H1 (cell line): ENCODE data around the gene TMEM156. TPM values are rescaled to one million over a fixed set of nuclear protein-coding genes. Genes with fewer than 3 reads are reported as not detected.

ENCODE experiments used
- CTCF ChIA-PET: fragments of 300-600 bp; sonication (Branson Sonifier 250); formaldehyde crosslinking; loops from one replicate; lab custom pipeline; 2021; ENCODE audit not compliant: partially characterized antibody; lab: Charles Lee
- POLR2A ChIA-PET: fragments of 300-600 bp; sonication (Branson Sonifier 250); formaldehyde crosslinking; loops from one replicate; lab custom pipeline; 2021; ENCODE audit warnings: inconsistent platforms; ENCODE audit not compliant: partially characterized antibody; lab: Charles Lee
- DNase-seq, 2 experiments: peaks; one replicate each; pipeline versions ENCODE4 v3.0.0 to v3.0.0-alpha.2; 2010 to 2022; ENCODE audit warnings: low spot score in 2 of 2, low read depth in 1 of 2, mixed read lengths in 1 of 2
- FAIRE-seq: peaks from 2 replicates; lab custom pipeline; 2011; peaks lifted over from hg19 to GRCh38; lab: Jason Lieb, UNC
- H2AFZ ChIP-seq: 2 replicates; pipeline ENCODE4 v1.8.1; 2012; ENCODE audit warnings: low read length, inconsistent platforms
- H2AK5ac ChIP-seq: 2 replicates; pipeline ENCODE4 v1.6.1; 2013; ENCODE audit warnings: low read depth, low read length
- H2BK120ac ChIP-seq: replicated peaks from 2 replicates; pipeline ENCODE3; 2013; ENCODE audit warnings: low read depth, low read length, inconsistent platforms
- H2BK12ac ChIP-seq: 2 replicates; pipeline ENCODE4 v1.6.1; 2013; ENCODE audit warnings: low read depth, low read length
- H2BK15ac ChIP-seq: 2 replicates; pipeline ENCODE4 v1.6.1; 2013; ENCODE audit warnings: low read length
- H2BK20ac ChIP-seq: 2 replicates; pipeline ENCODE4 v1.6.1; 2013; ENCODE audit warnings: low read length
- H2BK5ac ChIP-seq: 2 replicates; pipeline ENCODE4 v1.6.1; 2013; ENCODE audit warnings: low read depth, low read length
- H3K14ac ChIP-seq: 2 replicates; pipeline ENCODE4 v1.6.1; 2013; ENCODE audit warnings: inconsistent platforms; ENCODE audit not compliant: insufficient read length
- H3K18ac ChIP-seq: 2 replicates; pipeline ENCODE4 v1.6.1; 2013; ENCODE audit warnings: low read length; ENCODE audit errors: extremely low read depth
- H3K23ac ChIP-seq: 2 replicates; pipeline ENCODE4 v1.6.1; 2013; ENCODE audit warnings: inconsistent platforms; ENCODE audit not compliant: insufficient read length
- H3K23me2 ChIP-seq: 2 replicates; pipeline ENCODE4 v1.6.1; 2013; ENCODE audit warnings: low read depth, low read length
- H3K27ac ChIP-seq: 2 replicates; pipeline ENCODE4 v1.6.1; 2011; ENCODE audit warnings: low read depth, low read length, inconsistent platforms
- H3K27me3 ChIP-seq, 4 experiments: replicated peaks in 1 of 4; 1 replicate in 1 of 4; 2 replicates in 3 of 4; pipeline versions ENCODE4 v1.6.1 to v1.8.1; 2011 to 2013; ENCODE audit warnings: low read length in 3 of 4, mild to moderate bottlenecking in 3 of 4, inconsistent platforms in 2 of 4, mixed read lengths in 2 of 4, moderate library complexity in 1 of 4; ENCODE audit not compliant: control insufficient read depth in 3 of 4, insufficient read depth in 3 of 4; ENCODE audit errors: extremely low read depth in 1 of 4
- H3K36me3 ChIP-seq, 4 experiments: 2 replicates each; pipeline versions ENCODE4 v1.6.1 to v1.8.1; 2011 to 2013; ENCODE audit warnings: mild to moderate bottlenecking in 4 of 4, low read length in 3 of 4, moderate library complexity in 2 of 4, control low read depth in 1 of 4, inconsistent platforms in 1 of 4; ENCODE audit not compliant: insufficient read depth in 4 of 4, control insufficient read depth in 2 of 4
- H3K4ac ChIP-seq: replicated peaks from 2 replicates; pipeline ENCODE3; 2013; ENCODE audit warnings: low read length, low read depth, mixed read lengths, inconsistent platforms; ENCODE audit not compliant: insufficient read length
- H3K4me1 ChIP-seq, 4 experiments: replicated peaks in 1 of 4; 1 replicate in 1 of 4; 2 replicates in 3 of 4; pipeline versions ENCODE4 v1.6.1 to v1.8.1; 2011 to 2013; ENCODE audit warnings: low read length in 3 of 4, inconsistent platforms in 2 of 4, mixed read lengths in 1 of 4; ENCODE audit not compliant: insufficient read depth in 4 of 4, control insufficient read depth in 3 of 4
- H3K4me2 ChIP-seq, 2 experiments: 2 replicates each; pipeline versions ENCODE4 v1.6.1 to v1.8.1; 2011 to 2013; ENCODE audit warnings: low read depth in 2 of 2, low read length in 2 of 2, control low read depth in 1 of 2, inconsistent platforms in 1 of 2, mild to moderate bottlenecking in 1 of 2; ENCODE audit not compliant: insufficient read depth in 1 of 2
- H3K4me3 ChIP-seq, 4 experiments: fragments of 200-600, 300-600 bp in 1 of 4; sonication (generic), shearing (Covaris generic), sonication (Bioruptor Twin) in 1 of 4; 2 replicates each; pipeline versions ENCODE4 v1.5.1 to v1.8.1; 2011 to 2016; ENCODE audit warnings: low read length in 4 of 4, low read depth in 3 of 4, control low read depth in 2 of 4, inconsistent platforms in 2 of 4, mild to moderate bottlenecking in 2 of 4, mixed read lengths in 1 of 4, moderate library complexity in 1 of 4; ENCODE audit not compliant: insufficient read depth in 2 of 4; ENCODE audit errors: extremely low read depth in 1 of 4
- H3K56ac ChIP-seq: replicated peaks from 2 replicates; pipeline ENCODE3; 2013; ENCODE audit warnings: low read depth, mild to moderate bottlenecking, mixed read lengths, low read length, inconsistent platforms; ENCODE audit not compliant: insufficient read length
- H3K79me1 ChIP-seq: 2 replicates; pipeline ENCODE4 v1.6.1; 2013; ENCODE audit warnings: low read depth, low read length, control low read depth
- H3K79me2 ChIP-seq, 2 experiments: 2 replicates each; pipeline versions ENCODE4 v1.6.1 to v1.8.1; 2012 to 2013; ENCODE audit warnings: low read length in 2 of 2, mild to moderate bottlenecking in 2 of 2, inconsistent platforms in 1 of 2; ENCODE audit not compliant: insufficient read depth in 2 of 2, control insufficient read depth in 1 of 2
- H3K9ac ChIP-seq, 4 experiments: replicated peaks in 1 of 4; 1 replicate in 1 of 4; 2 replicates in 3 of 4; pipeline versions ENCODE4 v1.6.1 to v1.8.1; 2011 to 2013; ENCODE audit warnings: low read depth in 3 of 4, low read length in 3 of 4, control low read depth in 2 of 4, mild to moderate bottlenecking in 2 of 4, moderate library complexity in 2 of 4, inconsistent platforms in 1 of 4; ENCODE audit errors: extremely low read depth in 1 of 4
- H3K9me3 ChIP-seq, 2 experiments: 2 replicates each; pipeline versions ENCODE4 v1.6.1 to v1.8.1; 2012 to 2013; ENCODE audit warnings: mild to moderate bottlenecking in 2 of 2, moderate library complexity in 2 of 2, control low read depth in 1 of 2, inconsistent platforms in 1 of 2, low read depth in 1 of 2, low read length in 1 of 2, mixed read lengths in 1 of 2; ENCODE audit not compliant: insufficient read depth in 2 of 2
- H4K20me1 ChIP-seq, 2 experiments: replicated peaks in 1 of 2; 2 replicates each; pipeline versions ENCODE3 to v1.8.1; 2011 to 2013; ENCODE audit warnings: inconsistent platforms in 2 of 2, low read length in 2 of 2, mild to moderate bottlenecking in 1 of 2; ENCODE audit not compliant: insufficient read depth in 2 of 2, control insufficient read depth in 1 of 2
- H4K5ac ChIP-seq: 2 replicates; pipeline ENCODE4 v1.6.1; 2013; ENCODE audit warnings: low read length, low read depth, mixed read lengths, inconsistent platforms; ENCODE audit not compliant: insufficient read length
- H4K8ac ChIP-seq: 2 replicates; pipeline ENCODE4 v1.8.0; 2013; ENCODE audit warnings: mild to moderate bottlenecking, moderate library complexity, low read length, inconsistent platforms; ENCODE audit not compliant: insufficient read depth; ENCODE audit errors: extremely low read depth
- H4K91ac ChIP-seq: replicated peaks from 2 replicates; pipeline ENCODE3; 2013; ENCODE audit warnings: low read length, mixed read lengths, inconsistent platforms; ENCODE audit not compliant: insufficient read length
- CEBPB ChIP-seq: IDR thresholded peaks from 2 replicates; pipeline ENCODE4 v1.6.1; 2012; ENCODE audit warnings: low read depth, low read length
- JUND ChIP-seq: IDR thresholded peaks from 2 replicates; pipeline ENCODE4 v1.6.1; 2011; ENCODE audit warnings: mild to moderate bottlenecking, improper control_type of control experiment, low read length
- WGBS, 2 experiments: shearing (Covaris generic) in 1 of 2; methylation state at CpG; one replicate each; pipeline versions ENCODE4 v1.1.6 to v1.1.7; 2013 to 2015; ENCODE audit warnings: low lambda C conversion rate in 2 of 2, mixed read lengths in 2 of 2, inconsistent platforms in 1 of 2, low coverage in 1 of 2, missing lambda C conversion rate in 1 of 2; ENCODE audit not compliant: insufficient replicate concordance in 2 of 2, insufficient coverage in 1 of 2, insufficient read length in 1 of 2; ENCODE audit errors: extremely low coverage in 1 of 2, missing lambda C conversion rate in 1 of 2; 5-methylcytosine and 5-hydroxymethylcytosine counted together
- polyA plus RNA-seq, 7 experiments: library from polyadenylated mRNA; depleted of rRNA in 3 of 7; stranded (reverse) in 5 of 7; unstranded in 2 of 7; fragments of >200 nt in 5 of 7; fragments of 200-250 nt in 2 of 7; gene quantifications; 1 replicate in 5 of 7; 2 replicates in 1 of 7; 4 replicates in 1 of 7; pipeline versions ENCODE4 v1.2.1 to v1.2.3, GENCODE V29; 2011 to 2013; ENCODE audit warnings: missing spikeins in 2 of 7, mixed read lengths in 2 of 7
- total RNA-seq: library from RNA; stranded (reverse); fragmentation: NEBNext Ultra II Directional; extraction: Animal tissue kit (Norgen Biotek cat#: 25700); gene quantifications from 2 replicates; pipeline ENCODE4 v1.2.1, GENCODE V29; 2021

The TMEM156 gene
- total and polyA plus RNA-seq, 2 of the 8 experiments (the other 6 are each of a cell fraction or from before 2014, with no cell fraction given): not detected

DNA sequence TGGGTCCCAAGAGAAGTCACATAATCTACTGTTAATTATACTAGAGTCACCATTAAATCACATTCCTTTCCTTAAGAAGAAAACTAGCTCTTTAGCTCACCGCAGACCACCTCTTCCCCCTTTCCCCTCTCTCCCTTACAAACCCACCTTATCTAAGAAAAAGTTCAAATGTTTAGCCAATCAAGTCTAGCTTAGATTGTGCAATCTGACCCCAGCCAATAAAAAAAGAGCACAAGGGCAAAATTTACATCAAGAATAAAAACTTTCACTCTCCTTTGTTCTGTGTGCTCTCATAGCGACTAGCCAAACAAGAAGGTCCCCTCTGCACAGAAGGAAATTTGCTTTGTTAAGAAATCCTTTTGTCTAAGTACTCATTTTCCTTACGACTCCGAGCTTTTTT lies 76.3 kb downstream of the TMEM156 start:
- no peak overlapping the region for H3K23ac ChIP-seq
- H3K79me2 ChIP-seq: no peaks in the 10 kb centered on the region
- no peak overlapping the region for H3K56ac ChIP-seq
- no peak overlapping the region for H2BK120ac ChIP-seq
- H2BK15ac ChIP-seq: no peak overlapping the region
- H3K23me2 ChIP-seq: no peaks in the 10 kb centered on the region
- H3K4me3 ChIP-seq: no peak overlapping the region
- no peak overlapping the region for H3K9ac ChIP-seq
- H3K36me3 ChIP-seq: no peaks in the 10 kb centered on the region
- CTCF ChIA-PET: interaction anchor here (1.1 kb wide), 1 partner anchor 63 kb away, joined by 6 read pairs; no protein-coding TSS in a partner anchor
- H2AFZ ChIP-seq: peak overlapping the region; percentile 49; the same call in 1 of the 2 replicates
- H3K4me2 ChIP-seq: no peak overlapping the region
- H2BK5ac ChIP-seq: no peak overlapping the region
- no peak for FAIRE-seq
- no peaks in the 10 kb centered on the region for H3K9me3 ChIP-seq
- H3K4me1 ChIP-seq: no peaks in the 10 kb centered on the region
- DNase-seq: no peak
- no peak overlapping the region for H2BK12ac ChIP-seq
- no peak overlapping the region for H3K4ac ChIP-seq
- TF ChIP-seq JUND: no peak
- TF ChIP-seq CEBPB: peak; percentile 85; the same call in 1 of the 2 replicates
- TF ChIP-seq, all 59 proteins: peak for 1
- POLR2A ChIA-PET: interaction anchor here (0.7 kb wide), 1 partner anchor 19 kb away, joined by 3 read pairs; no protein-coding TSS in a partner anchor
- Histone ChIP-seq H3K27ac (no peak overlapping the region), H3K79me1 (no peaks in the 10 kb centered on the region), H4K8ac (no peak overlapping the region), H2BK20ac (no peak overlapping the region), H3K14ac (no peak overlapping the region), H3K27me3 (no peaks in the 10 kb centered on the region), H3K18ac (no peak overlapping the region), H4K20me1 (no peaks in the 10 kb centered on the region), H2AK5ac (no peak overlapping the region), H4K91ac (no peak overlapping the region), H4K5ac (no peak overlapping the region)
- WGBS, 2 experiments: 94 to 100% methylated on average over 1 to 4 of the region's 4 CpGs
